GM12873 (cell line): ENCODE data around the gene U2AF2.

Source experiments
- CTCF ChIP-seq: IDR thresholded peaks from 2 replicates; pipeline ENCODE4 v1.5.1; 2012; ENCODE audit warnings: low read depth, mild to moderate bottlenecking, moderate library complexity, low read length, control low read depth; ENCODE audit not compliant: insufficient read depth; ENCODE audit errors: missing control alignments

Gene U2AF2

GRCh38 chr19:55675661-55676354, 21.0 kb downstream of the U2AF2 start:
- no peak for TF ChIP-seq CTCF

- TF ChIP-seq CTCF: no peak
These were observed 21.5 kb downstream of the U2AF2 start for GRCh38 chr19:55676383-55676782.

GRCh38 chr19:55676889-55677505, 22.2 kb downstream of the U2AF2 start:
- no peak for TF ChIP-seq CTCF

DNA sequence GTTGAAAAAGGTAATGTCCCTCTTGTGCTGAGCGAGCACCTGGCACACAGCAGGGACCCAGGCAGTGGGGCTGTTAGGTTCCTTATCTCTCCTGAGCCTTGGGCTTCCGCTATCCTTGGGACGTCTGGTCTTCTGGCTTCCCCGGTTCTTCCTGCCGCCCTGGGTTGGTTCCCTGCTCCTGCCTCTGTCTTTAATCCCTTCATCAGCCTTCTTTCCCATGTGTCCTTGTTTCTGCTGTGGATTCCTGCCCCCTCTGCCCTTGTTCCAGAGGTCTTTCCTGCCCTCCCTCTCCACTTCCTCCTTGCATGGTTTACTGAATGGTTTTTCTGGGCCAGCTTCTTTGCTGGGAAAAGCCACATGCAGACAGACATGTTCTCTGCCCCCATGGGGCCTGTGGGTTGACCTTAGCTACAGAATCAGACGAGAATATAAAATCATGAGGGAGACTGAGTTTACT, 22.8 kb downstream of the U2AF2 start:
- TF ChIP-seq CTCF: no peak

- peak; percentile 64 for TF ChIP-seq CTCF
These were observed 23.4 kb downstream of the U2AF2 start for GRCh38 chr19:55678121-55678671.

GRCh38 chr19:55679343-55680257, 24.8 kb downstream of the U2AF2 start:
- TF ChIP-seq CTCF: no peak
